Erythroblast (primary cell): ENCODE data around the gene DENND4C.
"Not testable (repeated sequence)": the region's sequence is repeated elsewhere in the genome, so short reads cannot be mapped to it uniquely, and the experiment has no call there.

Experiments used
- DNase-seq, 2 experiments: peaks; one replicate each; lab custom pipeline; 2025; lab: John Stamatoyannopoulos, UW
- GATA1 ChIP-seq: IDR thresholded peaks from 2 replicates; pipeline ENCODE4 v1.6.1; 2011; ENCODE audit warnings: low read depth, mild to moderate bottlenecking, control low read depth, low read length, moderate library complexity
- POLR2A ChIP-seq: IDR thresholded peaks from 2 replicates; pipeline ENCODE4 v1.6.1; 2011; ENCODE audit warnings: mild to moderate bottlenecking, low read length

Gene DENND4C

DNA sequence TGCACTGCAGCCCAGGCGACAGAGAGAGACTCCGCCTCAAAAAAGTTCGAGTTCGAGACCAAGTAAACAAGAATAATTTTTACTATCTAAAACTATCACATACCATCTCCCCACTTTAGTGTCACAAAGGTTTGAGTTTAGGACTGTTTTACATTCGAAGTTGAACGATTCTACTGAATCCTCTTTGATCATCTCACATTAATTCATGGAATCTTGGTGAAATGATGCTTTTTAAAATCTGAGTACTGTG, 150.3 kb downstream of the DENND4C start:
- peak; percentile 52 to 59 for DNase-seq
- TF ChIP-seq GATA1 (no peak), POLR2A (no peak)

DNA sequence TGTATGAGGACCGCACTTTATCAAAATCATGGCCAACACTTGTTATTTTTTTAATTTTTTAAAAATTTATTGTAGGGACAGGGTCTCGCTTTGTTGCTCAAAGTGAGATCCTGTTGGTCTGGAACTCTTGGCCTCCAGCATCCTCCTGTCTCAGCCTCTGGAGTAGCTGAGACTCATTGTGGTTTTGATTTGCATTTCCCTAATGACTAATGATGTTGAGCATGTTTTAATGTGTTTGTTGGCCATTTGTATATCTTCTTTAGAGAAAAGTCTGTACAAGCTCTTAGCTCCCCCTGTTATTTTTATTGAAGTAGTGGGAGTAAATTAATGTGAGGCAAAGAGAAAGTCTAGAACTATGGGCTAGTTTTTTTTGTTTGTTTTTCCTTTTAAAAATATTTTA, 151.2 kb downstream of the DENND4C start:
- no peak for DNase-seq
- TF ChIP-seq POLR2A = no peak
- no peak for TF ChIP-seq GATA1

DNA sequence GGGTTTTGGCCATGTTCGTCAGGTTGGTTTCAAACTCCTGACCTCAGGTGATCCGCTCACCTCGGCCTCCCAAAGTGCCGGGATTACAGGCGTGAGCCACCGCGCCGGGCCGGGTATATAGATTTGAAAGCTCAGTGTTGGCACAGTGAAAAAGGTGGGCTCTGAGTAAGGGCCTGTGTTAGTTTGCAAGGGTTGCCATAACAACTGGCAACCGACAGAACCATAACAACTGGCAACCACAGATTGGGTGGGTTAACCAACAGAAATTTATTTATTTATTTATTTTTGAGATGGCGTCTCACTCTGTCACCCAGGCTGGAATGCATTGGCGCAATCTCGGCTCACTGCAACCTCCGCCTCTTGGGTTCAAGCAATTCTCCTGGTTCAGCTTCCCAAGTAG, 154.7 kb downstream of the DENND4C start:
- peak in 1 of 2 experiments; percentile 15 for DNase-seq

DNA sequence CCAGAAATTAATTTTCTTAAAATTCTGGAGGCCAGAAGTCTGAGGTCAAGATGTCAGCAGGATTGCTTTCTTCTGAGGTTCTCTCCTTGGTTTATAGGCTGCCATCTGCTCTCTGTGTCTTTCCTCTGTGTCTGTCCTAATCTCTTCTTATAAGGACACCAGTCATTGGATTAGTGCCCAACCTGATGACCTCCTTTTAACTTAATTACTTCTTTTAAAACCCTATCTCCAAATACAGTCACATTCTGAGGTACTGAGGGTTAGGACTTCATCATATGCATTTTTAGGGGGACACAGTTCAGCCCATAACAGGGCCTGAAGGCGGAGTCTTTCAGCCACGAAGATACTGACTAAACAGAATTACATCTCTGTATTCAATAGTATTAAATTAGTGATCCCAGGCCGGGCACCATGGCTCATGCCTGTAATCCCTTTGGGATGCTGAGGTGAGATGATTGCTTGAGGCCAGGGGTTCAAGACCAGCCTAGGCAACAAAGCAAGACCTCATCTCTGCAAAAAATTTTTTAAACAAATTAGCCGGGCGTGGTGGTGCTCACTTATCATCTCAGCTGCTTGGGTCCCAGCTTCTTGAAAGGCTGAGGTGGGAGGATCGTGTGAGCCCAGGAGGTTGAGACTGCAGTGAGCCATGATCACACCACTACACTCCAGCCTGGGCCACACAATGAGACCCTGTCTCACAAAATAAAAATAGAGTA, 155.5 kb downstream of the DENND4C start:
- TF ChIP-seq GATA1 = no peak
- no peak for TF ChIP-seq POLR2A
- DNase-seq = peak; percentile 75 to 92

DNA sequence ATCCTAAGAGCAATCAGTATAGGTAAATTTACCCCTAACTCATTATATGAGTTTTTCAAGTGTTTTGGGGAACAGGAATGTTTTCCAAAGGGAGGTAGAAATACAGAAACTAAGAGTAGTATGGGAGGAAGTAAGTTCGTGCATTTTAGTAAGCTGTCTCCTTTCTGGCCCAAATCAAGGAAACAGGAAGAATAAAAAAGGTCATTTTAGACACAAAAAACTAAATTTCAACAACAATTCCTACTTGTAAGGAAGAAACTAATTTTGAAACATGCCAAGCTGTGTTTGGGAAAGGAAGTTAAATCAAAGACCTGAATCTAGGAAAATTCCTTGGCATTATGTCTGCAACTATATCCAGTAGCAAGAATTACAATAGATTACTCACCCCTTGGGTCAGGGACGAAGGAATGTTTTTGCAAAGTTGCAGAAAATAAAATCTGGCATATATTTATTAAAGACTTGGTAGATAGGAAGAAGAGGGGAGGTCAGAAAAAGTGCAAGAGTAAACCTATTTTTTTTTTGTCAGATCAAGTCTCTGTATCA, 156.1 kb downstream of the DENND4C start:
- TF ChIP-seq GATA1 (no peak), POLR2A (no peak)
- no peak for DNase-seq

DNA sequence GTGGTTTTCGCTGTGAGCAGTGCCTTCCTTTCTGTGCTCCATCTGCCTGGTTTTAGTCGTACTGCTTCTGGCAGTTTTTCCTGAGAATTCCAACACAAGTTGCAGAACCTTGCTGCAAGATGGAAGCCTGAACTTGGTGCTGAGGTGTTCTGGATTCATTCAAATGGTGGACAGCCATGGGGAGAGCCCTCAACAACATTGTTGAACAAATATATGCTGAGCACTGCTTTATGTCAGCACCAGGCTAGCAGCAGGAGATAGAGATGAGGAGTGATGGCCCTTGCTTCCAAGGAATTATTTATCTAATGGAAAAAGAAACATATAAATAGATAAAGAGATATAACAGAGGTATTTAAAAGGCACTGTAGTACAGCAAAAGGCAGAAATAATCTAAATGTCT, 156.8 kb downstream of the DENND4C start:
- TF ChIP-seq POLR2A (no peak), GATA1 (no peak)
- no peak for DNase-seq

DNA sequence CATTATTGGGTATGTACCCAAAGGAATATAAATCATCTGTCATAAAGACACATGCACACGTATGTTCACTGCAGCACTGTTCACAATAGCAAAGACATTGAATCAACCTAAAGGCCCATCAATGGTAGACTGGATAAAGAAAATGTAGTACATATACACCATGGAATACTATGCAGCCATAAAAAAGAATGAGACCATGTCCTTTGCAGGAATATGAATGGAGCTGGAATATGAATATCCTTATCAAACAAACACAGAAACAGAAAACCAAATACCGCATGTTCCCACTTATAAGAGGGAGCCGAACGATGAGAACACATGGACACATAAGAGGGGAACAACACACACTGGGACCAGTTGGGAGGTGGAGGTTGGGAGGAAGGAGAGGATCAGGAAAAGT, 159.0 kb downstream of the DENND4C start:
- not testable (repeated sequence) for DNase-seq

DNA sequence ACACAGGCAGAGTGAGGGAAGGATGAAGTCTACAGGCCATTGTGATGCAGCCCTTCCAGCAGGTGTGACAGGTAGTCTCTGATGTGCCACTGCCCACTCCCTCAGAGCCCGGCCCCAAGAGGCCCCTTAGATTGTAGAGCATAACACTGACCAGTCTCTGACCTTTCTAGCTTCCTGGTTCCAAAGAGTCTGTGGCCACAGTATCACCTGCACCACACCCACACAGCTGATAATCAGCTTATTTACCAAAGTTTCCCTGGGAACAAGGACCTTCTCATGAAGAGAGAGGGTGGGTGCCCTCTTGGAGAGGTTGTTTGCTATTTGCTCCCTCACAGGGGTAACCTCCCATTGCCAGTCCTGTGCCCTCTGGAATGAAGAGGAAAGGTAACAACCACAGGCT, 167.4 kb downstream of the DENND4C start:
- no peak for TF ChIP-seq GATA1
- no peak for TF ChIP-seq POLR2A
- no peak for DNase-seq

DNA sequence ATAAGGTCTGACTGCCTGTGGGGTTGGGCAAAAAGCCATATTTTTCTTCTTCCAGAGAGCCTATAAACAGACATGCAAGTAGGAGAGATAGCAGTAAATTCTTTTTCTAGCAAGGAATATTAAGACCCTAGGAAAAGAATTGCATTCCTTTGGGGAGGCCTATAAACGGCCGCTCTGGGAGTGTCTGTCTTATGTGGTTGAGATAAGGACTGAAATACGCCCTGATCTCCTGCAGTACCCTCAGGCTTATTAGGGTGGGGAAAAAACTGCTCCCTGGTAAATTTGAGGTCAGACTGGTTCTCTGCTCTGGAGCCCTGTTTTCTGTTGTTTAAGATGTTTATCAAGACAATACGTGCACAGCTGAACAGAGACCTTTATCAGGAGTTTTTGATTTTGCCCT, 172.7 kb downstream of the DENND4C start:
- peak; percentile 17 to 52 for DNase-seq

DNA sequence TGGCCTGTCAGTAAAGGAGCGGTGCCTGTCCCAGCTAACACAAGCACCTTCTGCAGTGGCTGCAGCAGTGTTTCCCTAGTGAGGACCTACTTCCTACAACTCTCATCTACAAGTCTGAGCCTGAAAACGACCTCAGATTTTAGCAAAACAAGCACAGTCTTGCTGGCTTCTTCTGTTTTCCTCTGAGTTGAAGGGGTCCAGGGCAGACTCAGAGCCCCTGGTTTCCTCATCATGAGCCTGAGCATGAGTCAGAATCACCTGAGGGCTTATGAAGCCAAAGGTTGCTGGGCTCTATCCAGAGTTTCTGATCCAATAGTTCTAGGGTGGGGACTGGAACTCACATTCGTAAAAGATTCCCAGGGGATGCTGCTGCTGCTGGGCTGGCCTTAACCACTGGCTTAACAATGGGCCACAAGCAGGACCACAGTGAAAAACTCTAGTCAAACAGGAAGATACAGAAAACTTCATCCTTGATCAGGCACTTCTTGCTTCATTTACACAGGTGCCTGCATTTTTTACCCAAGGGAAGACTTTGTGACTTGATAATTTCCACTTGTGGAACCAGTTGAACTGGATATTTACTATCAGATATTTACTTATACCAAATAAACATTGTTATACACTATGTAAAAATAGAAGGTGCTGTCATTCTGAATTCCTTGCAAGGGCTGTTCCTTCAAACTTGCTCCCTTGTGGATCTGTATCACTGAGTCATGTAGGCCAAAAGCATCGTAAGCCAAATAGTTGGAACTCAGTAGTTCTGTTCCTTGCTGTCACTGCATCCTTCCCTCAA, 174.0 kb downstream of the DENND4C start:
- DNase-seq = no peak

DNA sequence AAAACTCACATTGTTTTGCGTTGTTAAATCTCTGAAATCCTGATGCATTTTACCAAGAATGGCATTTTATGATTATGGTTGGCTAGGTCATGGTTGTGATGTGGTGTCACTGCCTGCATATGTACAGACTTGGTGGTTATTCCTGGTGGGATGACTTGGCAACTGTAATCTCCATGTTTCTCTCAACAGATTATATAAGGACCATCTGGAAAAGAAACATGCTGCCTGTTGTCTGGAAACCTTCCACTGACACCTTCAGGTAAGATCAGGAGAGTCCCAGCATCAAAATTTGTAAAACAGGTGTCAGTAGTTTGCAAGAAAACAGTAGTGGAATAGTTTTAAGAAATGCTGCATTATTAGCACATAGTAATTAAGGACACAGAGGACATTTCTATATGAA, 175.3 kb downstream of the DENND4C start:
- TF ChIP-seq POLR2A = no peak
- no peak for TF ChIP-seq GATA1

More for the DNA sequence above, 174.0 kb downstream of the DENND4C start:
- no peak for TF ChIP-seq POLR2A
- TF ChIP-seq GATA1 = no peak

DNA sequence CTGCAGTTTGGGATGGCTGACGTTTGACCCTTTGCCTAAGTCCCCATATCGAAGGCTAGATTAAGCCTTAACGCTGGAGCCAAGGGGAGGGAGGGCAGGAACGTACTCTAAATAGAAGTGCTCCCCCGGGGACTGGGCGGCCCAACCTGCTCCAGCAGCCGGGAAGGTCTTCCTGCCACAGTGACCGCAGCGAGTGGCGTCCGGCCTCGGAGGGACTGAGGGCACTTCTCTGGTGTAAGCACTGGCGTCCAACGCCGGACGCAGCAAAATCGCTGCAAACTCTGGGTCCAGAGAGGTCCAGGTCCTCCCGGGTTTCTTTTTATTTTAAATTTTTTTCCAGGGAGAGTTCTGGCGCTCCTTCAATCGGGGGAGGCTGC, 177.8 kb downstream of the DENND4C start:
- TF ChIP-seq POLR2A = no peak
- no peak for TF ChIP-seq GATA1
- peak in 1 of 2 experiments; percentile 44 for DNase-seq

More for the DNA sequence above, 175.3 kb downstream of the DENND4C start:
- no peak for DNase-seq

DNA sequence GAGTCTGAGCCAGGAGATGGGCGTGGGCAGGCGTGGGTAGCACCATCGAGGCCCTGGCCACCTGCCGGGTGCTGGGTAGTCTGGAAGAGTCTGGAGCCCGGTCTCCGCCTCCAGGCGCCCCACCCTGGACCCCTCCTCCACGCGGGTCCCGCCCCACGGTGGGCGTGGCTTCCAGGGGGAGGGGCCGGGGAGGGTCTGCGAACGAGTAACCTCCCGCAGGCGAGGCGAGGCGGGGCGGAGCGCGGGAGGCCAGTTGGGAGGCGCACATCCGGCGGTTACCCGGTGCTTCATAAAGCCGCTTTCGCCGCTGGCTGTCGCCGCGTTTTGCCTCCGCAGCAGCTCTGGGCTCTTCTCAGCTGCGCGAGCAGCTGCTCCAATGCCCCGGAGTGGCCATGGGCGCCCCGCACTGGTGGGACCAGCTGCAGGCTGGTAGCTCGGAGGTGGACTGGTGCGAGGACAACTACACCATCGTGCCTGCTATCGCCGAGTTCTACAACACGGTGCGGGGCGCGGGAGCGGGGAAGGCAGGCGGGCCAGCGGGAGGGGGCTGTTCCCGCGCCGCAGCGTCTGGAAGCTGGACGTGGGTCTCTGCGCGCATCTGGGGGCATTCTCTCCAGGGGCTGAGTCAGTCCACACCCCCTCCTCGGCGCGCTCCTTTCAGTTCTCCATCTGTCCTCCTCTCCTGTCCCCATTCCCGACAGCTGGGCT, 178.4 kb downstream of the DENND4C start, which contains the start of gene ACER2:
Gene ACER2, plus strand, starts transcription at position 317 of the 708 bp plus-strand sequence. Its CDS starts 76 bp downstream, at position 393.
- DNase-seq = peak; percentile 92 to 93
- TF ChIP-seq POLR2A (peak; percentile 80), GATA1 (no peak)
